ENCODE data around the gene CYSLTR2.

DNA sequence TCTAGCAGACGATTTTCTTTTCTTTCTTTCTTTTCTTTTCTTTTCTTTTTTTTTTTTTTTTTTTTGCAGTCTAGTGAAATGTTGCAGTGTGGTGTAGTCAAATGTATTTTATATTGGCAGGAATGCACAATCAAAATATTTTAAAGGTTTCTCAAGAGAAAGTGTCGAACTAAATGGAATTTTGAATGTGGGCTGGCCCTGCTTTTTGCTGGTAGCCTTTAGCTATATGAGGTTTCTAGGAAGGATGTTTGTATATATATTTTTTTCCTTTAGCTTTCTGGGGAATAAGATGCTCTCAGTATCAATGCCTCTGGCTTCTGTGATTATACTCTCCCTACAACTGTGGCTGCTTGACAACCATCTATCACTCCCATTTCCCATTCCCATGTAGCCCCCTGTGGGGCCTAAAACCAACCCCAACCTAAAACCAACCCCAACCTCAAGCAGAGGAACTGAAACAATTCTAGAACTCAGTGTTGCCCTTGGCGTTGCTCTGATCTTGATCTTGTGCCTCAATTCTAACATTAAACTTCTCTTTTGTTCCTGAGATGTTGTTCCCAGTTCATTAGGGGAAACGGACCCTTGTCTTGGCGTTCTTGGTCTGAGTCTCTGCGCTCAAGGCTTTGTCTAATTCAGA is 27.1 kb downstream of the CYSLTR2 start:
- TF ChIP-seq, protein P1, sequence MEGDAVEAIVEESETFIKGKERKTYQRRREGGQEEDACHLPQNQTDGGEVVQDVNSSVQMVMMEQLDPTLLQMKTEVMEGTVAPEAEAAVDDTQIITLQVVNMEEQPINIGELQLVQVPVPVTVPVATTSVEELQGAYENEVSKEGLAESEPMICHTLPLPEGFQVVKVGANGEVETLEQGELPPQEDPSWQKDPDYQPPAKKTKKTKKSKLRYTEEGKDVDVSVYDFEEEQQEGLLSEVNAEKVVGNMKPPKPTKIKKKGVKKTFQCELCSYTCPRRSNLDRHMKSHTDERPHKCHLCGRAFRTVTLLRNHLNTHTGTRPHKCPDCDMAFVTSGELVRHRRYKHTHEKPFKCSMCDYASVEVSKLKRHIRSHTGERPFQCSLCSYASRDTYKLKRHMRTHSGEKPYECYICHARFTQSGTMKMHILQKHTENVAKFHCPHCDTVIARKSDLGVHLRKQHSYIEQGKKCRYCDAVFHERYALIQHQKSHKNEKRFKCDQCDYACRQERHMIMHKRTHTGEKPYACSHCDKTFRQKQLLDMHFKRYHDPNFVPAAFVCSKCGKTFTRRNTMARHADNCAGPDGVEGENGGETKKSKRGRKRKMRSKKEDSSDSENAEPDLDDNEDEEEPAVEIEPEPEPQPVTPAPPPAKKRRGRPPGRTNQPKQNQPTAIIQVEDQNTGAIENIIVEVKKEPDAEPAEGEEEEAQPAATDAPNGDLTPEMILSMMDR (IDR thresholded peaks at IDR 0.05): no peak
- TF ChIP-seq EP300 (IDR thresholded peaks at IDR 0.05) (no peak), POLR2AphosphoS5 (IDR thresholded peaks at IDR 0.05) (no peak)

Measured in upper lobe of left lung (tissue), 4 donors.